ENCODE measurements around the gene TNC.

- no peak for TF ChIP-seq POLR2A (IDR thresholded peaks at IDR 0.05)
- TF ChIP-seq EP300 (IDR thresholded peaks at IDR 0.05), result no peak
- TF ChIP-seq, protein P1, sequence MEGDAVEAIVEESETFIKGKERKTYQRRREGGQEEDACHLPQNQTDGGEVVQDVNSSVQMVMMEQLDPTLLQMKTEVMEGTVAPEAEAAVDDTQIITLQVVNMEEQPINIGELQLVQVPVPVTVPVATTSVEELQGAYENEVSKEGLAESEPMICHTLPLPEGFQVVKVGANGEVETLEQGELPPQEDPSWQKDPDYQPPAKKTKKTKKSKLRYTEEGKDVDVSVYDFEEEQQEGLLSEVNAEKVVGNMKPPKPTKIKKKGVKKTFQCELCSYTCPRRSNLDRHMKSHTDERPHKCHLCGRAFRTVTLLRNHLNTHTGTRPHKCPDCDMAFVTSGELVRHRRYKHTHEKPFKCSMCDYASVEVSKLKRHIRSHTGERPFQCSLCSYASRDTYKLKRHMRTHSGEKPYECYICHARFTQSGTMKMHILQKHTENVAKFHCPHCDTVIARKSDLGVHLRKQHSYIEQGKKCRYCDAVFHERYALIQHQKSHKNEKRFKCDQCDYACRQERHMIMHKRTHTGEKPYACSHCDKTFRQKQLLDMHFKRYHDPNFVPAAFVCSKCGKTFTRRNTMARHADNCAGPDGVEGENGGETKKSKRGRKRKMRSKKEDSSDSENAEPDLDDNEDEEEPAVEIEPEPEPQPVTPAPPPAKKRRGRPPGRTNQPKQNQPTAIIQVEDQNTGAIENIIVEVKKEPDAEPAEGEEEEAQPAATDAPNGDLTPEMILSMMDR (IDR thresholded peaks at IDR 0.05), result no peak
- no peak for TF ChIP-seq POLR2AphosphoS5 (IDR thresholded peaks at IDR 0.05)
Observed at GRCh38 chr9:114991861-114992260, 126.1 kb downstream of the TNC start.

Measured in stomach (tissue), 4 donors.